BJ (cell line): ENCODE data around the gene TARP.
A peak's percentile ranks its signal among the peaks of the same experiment; 100 is the strongest.

ENCODE experiments used
- CTCF ChIA-PET: fragments of 350-600 bp; formaldehyde crosslinking; extraction: SDS; loops from one replicate; lab custom pipeline; 2021; ENCODE audit warnings: antibody characterized with exemption, inconsistent platforms; lab: Yijun Ruan, JAX
- POLR2A ChIA-PET: fragments of 300-600 bp; sonication (Branson Sonifier 250); formaldehyde crosslinking; extraction: SDS; loops from one replicate; lab custom pipeline; 2021; ENCODE audit warnings: antibody characterized with exemption; lab: Charles Lee
- DNase-seq: peaks from one replicate; pipeline ENCODE4 v3.0.0-alpha.2; 2011; ENCODE audit warnings: low read depth
- H3K27me3 ChIP-seq: 2 replicates; pipeline ENCODE4 v1.6.0; 2011; ENCODE audit warnings: low read length; ENCODE audit not compliant: control insufficient read depth, insufficient read depth
- H3K36me3 ChIP-seq: 2 replicates; pipeline ENCODE4 v1.5.1; 2011; ENCODE audit warnings: low read length; ENCODE audit not compliant: control insufficient read depth, insufficient read depth
- H3K4me3 ChIP-seq: 2 replicates; pipeline ENCODE4 v1.5.1; 2011; ENCODE audit warnings: low read depth, mild to moderate bottlenecking, control low read depth, low read length
- CTCF ChIP-seq: IDR thresholded peaks from 2 replicates; pipeline ENCODE4 v1.5.1; 2011; ENCODE audit warnings: low read depth, mild to moderate bottlenecking, control low read depth, inconsistent platforms, low read length, moderate library complexity; ENCODE audit not compliant: insufficient read depth

TARP gene

GRCh38 chr7:38316733-38317360, 43.4 kb upstream of the TARP start:
- DNase-seq = peak; percentile 66
- TF ChIP-seq CTCF = no peak
- CTCF ChIA-PET = interaction anchor here (0.9 to 4.4 kb wide), 7 partner anchors 15 to 207 kb away, joined by 3 to 37 read pairs (median 8); no protein-coding TSS in a partner anchor
- Histone ChIP-seq H3K4me3 (no peak overlapping the region), H3K36me3 (no peaks in the 10 kb centered on the region), H3K27me3 (peaks cover 1% of the 10 kb centered on the region; the same call in 1 of the 2 replicates)
- POLR2A ChIA-PET = no interaction called here

GRCh38 chr7:38315410-38315809, 42.0 kb upstream of the TARP start:
- Histone ChIP-seq H3K36me3 (no peaks in the 10 kb centered on the region), H3K4me3 (no peak overlapping the region), H3K27me3 (peaks cover 1% of the 10 kb centered on the region; the same call in 1 of the 2 replicates)
- no peak for DNase-seq
- ChIA-PET POLR2A (no interaction called here), CTCF (interaction anchor here (1.6 to 3.6 kb wide), 3 partner anchors 20 to 99 kb away, joined by 6 to 23 read pairs (median 8); no protein-coding TSS in a partner anchor)
- TF ChIP-seq CTCF = no peak

DNA sequence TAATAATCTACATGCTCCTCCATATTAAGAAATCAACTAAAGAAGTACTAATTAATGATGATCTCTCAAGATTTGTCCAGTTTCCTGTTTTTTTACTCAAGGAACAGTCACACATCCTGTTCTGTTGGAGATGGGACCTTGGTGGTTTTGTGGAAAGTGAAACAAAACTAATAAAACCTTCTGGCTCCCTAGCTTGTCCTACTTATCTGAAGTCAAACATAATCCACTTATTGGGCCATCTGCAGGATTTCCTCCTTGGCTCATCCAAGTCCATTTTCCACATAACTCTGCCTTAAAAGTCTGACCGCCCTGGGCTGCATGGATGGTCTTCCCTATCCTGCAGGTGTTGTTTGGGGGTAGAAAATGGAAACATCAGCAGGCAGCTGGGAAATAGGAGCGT, 39.4 kb upstream of the TARP start:
- no peak for DNase-seq
- TF ChIP-seq CTCF = no peak
- CTCF ChIA-PET = interaction anchor here (1.0 to 1.9 kb wide), 4 partner anchors 23 to 204 kb away, joined by 3 to 5 read pairs (median 4); no protein-coding TSS in a partner anchor
- H3K4me3 ChIP-seq = no peak overlapping the region
- peaks cover 1% of the 10 kb centered on the region; the same call in 1 of the 2 replicates for H3K27me3 ChIP-seq
- H3K36me3 ChIP-seq = no peaks in the 10 kb centered on the region
- POLR2A ChIA-PET = no interaction called here

GRCh38 chr7:38311329-38311937, 38.0 kb upstream of the TARP start:
- no peak for DNase-seq
- POLR2A ChIA-PET = no interaction called here
- H3K27me3 ChIP-seq = peaks cover 1% of the 10 kb centered on the region; the same call in 1 of the 2 replicates
- CTCF ChIA-PET = interaction anchor here (1.0 to 1.9 kb wide), 2 partner anchors 24 to 203 kb away, joined by 3 to 5 read pairs; no protein-coding TSS in a partner anchor
- TF ChIP-seq CTCF = no peak
- H3K36me3 ChIP-seq = no peaks in the 10 kb centered on the region
- H3K4me3 ChIP-seq = peak overlapping the region; percentile 37

- ChIA-PET CTCF (interaction anchor here (1.0 kb wide), 1 partner anchor 24 kb away, joined by 3 read pairs; no protein-coding TSS in a partner anchor), POLR2A (no interaction called here)
- Histone ChIP-seq H3K4me3 (no peak overlapping the region; the same call in 1 of the 2 replicates), H3K27me3 (peaks cover 1% of the 10 kb centered on the region; the same call in 1 of the 2 replicates), H3K36me3 (no peaks in the 10 kb centered on the region)
- TF ChIP-seq CTCF = no peak
- no peak for DNase-seq
Measured at GRCh38 chr7:38310591-38311101, 37.2 kb upstream of the TARP start.
